ENCODE data around the gene CPXM2.

DNA sequence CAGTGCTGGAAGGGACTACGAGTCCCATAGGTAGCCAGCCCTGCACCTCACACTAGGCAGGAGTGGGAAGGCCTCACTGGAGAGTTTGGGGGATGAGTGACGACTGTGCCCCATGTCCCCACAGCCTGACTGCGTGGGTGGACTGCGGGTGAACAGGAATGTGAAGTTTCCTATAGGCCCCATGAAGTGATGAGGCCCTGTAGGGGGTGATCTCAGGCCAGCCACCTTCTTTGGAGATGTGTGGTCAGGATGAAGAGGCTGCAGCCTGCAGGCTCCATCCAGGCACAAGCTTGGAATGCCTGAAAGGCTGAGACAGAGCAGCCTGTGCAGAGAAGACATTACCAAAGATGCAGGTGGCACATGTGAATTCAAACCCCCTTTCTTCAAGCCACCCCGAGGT, 94.9 kb downstream of the CPXM2 start:
- TF ChIP-seq RNF2 (IDR thresholded peaks at IDR 0.05; ENCODE audit: borderline replicate concordance, low read depth) (no peak), MYC (IDR thresholded peaks at IDR 0.05; ENCODE audit: borderline replicate concordance, low read length) (no peak), RCOR1 (IDR thresholded peaks at IDR 0.05; ENCODE audit: low read depth, low read length) (no peak), MAFK (IDR thresholded peaks at IDR 0.05; ENCODE audit: partially characterized antibody) (no peak), KDM1A (IDR thresholded peaks at IDR 0.05; ENCODE audit: low read depth) (no peak), FOXS1 (CRISPR knock-in tag; IDR thresholded peaks at IDR 0.05) (no peak), HOXA7 (CRISPR knock-in tag; IDR thresholded peaks at IDR 0.05) (no peak), ESRRA (IDR thresholded peaks at IDR 0.05; ENCODE audit: borderline replicate concordance, low read length) (no peak), POLR2A (IDR thresholded peaks at IDR 0.05; ENCODE audit: low read length) (no peak)
- TF ChIP-seq, protein P1, sequence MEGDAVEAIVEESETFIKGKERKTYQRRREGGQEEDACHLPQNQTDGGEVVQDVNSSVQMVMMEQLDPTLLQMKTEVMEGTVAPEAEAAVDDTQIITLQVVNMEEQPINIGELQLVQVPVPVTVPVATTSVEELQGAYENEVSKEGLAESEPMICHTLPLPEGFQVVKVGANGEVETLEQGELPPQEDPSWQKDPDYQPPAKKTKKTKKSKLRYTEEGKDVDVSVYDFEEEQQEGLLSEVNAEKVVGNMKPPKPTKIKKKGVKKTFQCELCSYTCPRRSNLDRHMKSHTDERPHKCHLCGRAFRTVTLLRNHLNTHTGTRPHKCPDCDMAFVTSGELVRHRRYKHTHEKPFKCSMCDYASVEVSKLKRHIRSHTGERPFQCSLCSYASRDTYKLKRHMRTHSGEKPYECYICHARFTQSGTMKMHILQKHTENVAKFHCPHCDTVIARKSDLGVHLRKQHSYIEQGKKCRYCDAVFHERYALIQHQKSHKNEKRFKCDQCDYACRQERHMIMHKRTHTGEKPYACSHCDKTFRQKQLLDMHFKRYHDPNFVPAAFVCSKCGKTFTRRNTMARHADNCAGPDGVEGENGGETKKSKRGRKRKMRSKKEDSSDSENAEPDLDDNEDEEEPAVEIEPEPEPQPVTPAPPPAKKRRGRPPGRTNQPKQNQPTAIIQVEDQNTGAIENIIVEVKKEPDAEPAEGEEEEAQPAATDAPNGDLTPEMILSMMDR (IDR thresholded peaks at IDR 0.05): no peak
- TF ChIP-seq, protein P2, sequence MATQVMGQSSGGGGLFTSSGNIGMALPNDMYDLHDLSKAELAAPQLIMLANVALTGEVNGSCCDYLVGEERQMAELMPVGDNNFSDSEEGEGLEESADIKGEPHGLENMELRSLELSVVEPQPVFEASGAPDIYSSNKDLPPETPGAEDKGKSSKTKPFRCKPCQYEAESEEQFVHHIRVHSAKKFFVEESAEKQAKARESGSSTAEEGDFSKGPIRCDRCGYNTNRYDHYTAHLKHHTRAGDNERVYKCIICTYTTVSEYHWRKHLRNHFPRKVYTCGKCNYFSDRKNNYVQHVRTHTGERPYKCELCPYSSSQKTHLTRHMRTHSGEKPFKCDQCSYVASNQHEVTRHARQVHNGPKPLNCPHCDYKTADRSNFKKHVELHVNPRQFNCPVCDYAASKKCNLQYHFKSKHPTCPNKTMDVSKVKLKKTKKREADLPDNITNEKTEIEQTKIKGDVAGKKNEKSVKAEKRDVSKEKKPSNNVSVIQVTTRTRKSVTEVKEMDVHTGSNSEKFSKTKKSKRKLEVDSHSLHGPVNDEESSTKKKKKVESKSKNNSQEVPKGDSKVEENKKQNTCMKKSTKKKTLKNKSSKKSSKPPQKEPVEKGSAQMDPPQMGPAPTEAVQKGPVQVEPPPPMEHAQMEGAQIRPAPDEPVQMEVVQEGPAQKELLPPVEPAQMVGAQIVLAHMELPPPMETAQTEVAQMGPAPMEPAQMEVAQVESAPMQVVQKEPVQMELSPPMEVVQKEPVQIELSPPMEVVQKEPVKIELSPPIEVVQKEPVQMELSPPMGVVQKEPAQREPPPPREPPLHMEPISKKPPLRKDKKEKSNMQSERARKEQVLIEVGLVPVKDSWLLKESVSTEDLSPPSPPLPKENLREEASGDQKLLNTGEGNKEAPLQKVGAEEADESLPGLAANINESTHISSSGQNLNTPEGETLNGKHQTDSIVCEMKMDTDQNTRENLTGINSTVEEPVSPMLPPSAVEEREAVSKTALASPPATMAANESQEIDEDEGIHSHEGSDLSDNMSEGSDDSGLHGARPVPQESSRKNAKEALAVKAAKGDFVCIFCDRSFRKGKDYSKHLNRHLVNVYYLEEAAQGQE (IDR thresholded peaks at IDR 0.05): no peak
- TF ChIP-seq, protein P3, sequence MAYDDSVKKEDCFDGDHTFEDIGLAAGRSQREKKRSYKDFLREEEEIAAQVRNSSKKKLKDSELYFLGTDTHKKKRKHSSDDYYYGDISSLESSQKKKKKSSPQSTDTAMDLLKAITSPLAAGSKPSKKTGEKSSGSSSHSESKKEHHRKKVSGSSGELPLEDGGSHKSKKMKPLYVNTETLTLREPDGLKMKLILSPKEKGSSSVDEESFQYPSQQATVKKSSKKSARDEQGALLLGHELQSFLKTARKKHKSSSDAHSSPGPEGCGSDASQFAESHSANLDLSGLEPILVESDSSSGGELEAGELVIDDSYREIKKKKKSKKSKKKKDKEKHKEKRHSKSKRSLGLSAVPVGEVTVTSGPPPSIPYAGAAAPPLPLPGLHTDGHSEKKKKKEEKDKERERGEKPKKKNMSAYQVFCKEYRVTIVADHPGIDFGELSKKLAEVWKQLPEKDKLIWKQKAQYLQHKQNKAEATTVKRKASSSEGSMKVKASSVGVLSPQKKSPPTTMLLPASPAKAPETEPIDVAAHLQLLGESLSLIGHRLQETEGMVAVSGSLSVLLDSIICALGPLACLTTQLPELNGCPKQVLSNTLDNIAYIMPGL (CRISPR knock-in tag; IDR thresholded peaks at IDR 0.05; ENCODE audit: borderline replicate concordance): no peak
